GM12864 (cell line): ENCODE data around the gene DENND1A.

Source experiments
- DNase-seq: peaks from one replicate; pipeline ENCODE4 v3.0.0-alpha.2; 2011; ENCODE audit warnings: low read depth
- H3K4me3 ChIP-seq: 2 replicates; pipeline ENCODE4 v1.5.1; 2011; ENCODE audit warnings: mild to moderate bottlenecking, low read depth, low read length, control low read depth
- CTCF ChIP-seq: IDR thresholded peaks from 2 replicates; pipeline ENCODE4 v1.5.1; 2011; ENCODE audit warnings: low read depth, mild to moderate bottlenecking, moderate library complexity, low read length, control low read depth, inconsistent platforms; ENCODE audit errors: missing control alignments

Gene DENND1A

GRCh38 chr9:123368536-123369153, 561.3 kb downstream of the DENND1A start:
- no peak for DNase-seq
- H3K4me3 ChIP-seq = no peak overlapping the region
- no peak for TF ChIP-seq CTCF

GRCh38 chr9:123368023-123368422, 561.9 kb downstream of the DENND1A start:
- DNase-seq = no peak
- no peak overlapping the region for H3K4me3 ChIP-seq
- no peak for TF ChIP-seq CTCF

GRCh38 chr9:123365881-123366528, 563.9 kb downstream of the DENND1A start:
- no peak overlapping the region for H3K4me3 ChIP-seq
- no peak for DNase-seq
- TF ChIP-seq CTCF = no peak

GRCh38 chr9:123365287-123365880, 564.5 kb downstream of the DENND1A start:
- TF ChIP-seq CTCF = peak; percentile 46
- H3K4me3 ChIP-seq = no peak overlapping the region
- no peak for DNase-seq

GRCh38 chr9:123364241-123364824, 565.6 kb downstream of the DENND1A start:
- H3K4me3 ChIP-seq = no peak overlapping the region
- DNase-seq = no peak
- TF ChIP-seq CTCF = no peak

- TF ChIP-seq CTCF = no peak
- H3K4me3 ChIP-seq = no peak overlapping the region
- no peak for DNase-seq
Observed at GRCh38 chr9:123362856-123363255, 567.1 kb downstream of the DENND1A start.
